Stomach (tissue), 9 donors: ENCODE results near the gene TMEM98. TPM values are rescaled to one million over a fixed set of nuclear protein-coding genes. Genes with fewer than 3 reads are reported as not detected.
"Not testable (repeated sequence)": the region's sequence is repeated elsewhere in the genome, so short reads cannot be mapped to it uniquely, and the experiment has no call there.

ENCODE experiments used
- DNase-seq, 2 donors: peaks; one replicate each; pipeline versions ENCODE4 v3.0.0 to v3.0.0-alpha.2; 2013 to 2019
- H3K27ac ChIP-seq, 5 donors: fragments of 200-600 bp in 4 of 5; sonication (generic) in 4 of 5; one replicate each; pipeline ENCODE4 v1.5.1; 2013 to 2019; ENCODE audit warnings: mild to moderate bottlenecking in 1 of 5, moderate library complexity in 1 of 5
- H3K27me3 ChIP-seq, 3 donors: fragments of 200-600 bp; sonication (generic); one replicate each; pipeline ENCODE4 v1.5.1; 2017 to 2019; ENCODE audit warnings: mixed run types in 1 of 3
- H3K36me3 ChIP-seq, 4 donors: fragments of 200-600 bp; sonication (generic); 1 replicate in 3 of 4; 2 replicates in 1 of 4; pipeline ENCODE4 v1.5.1; 2016 to 2019
- H3K4me1 ChIP-seq, 4 donors: fragments of 200-600 bp; sonication (generic); one replicate each; pipeline ENCODE4 v1.5.1; 2016 to 2019
- H3K4me3 ChIP-seq, 4 donors: fragments of 200-600 bp; sonication (generic) in 3 of 4; one replicate each; pipeline ENCODE4 v1.5.1; 2016 to 2019; ENCODE audit warnings: mild to moderate bottlenecking in 1 of 4
- H3K9me3 ChIP-seq, 4 donors: fragments of 200-600 bp; sonication (generic); one replicate each; pipeline ENCODE4 v1.5.1; 2016 to 2019
- EP300 ChIP-seq: sonication (generic); formaldehyde crosslinking; IDR thresholded peaks from one replicate; pipeline ENCODE4 v1.6.1; 2017; ENCODE audit warnings: antibody characterized with exemption
- POLR2A ChIP-seq, 4 donors: fragments of 450-650 bp; IDR thresholded peaks; one replicate each; pipeline ENCODE4 v1.6.1; 2016; ENCODE audit warnings: antibody characterized with exemption in 4 of 4, control low read depth in 2 of 4, mild to moderate bottlenecking in 1 of 4, moderate library complexity in 1 of 4
- POLR2AphosphoS5 ChIP-seq, 3 donors: sonication (generic); formaldehyde crosslinking; IDR thresholded peaks; one replicate each; pipeline ENCODE4 v1.6.1; 2016; ENCODE audit warnings: antibody characterized with exemption in 3 of 3
- WGBS, 5 donors: extraction: QIAGEN DNeasy Blood & Tissue Kit in 3 of 5; methylation state at CpG; one replicate each; pipeline versions ENCODE4 v1.1.5 to v1.1.7; 2013 to 2018; 5-methylcytosine and 5-hydroxymethylcytosine counted together
- intact Hi-C: fragments of 100-400 bp; cut with DNase I; formaldehyde crosslinking; loops from one replicate; pipeline ENCODE4 v1.15.1; 2023; ENCODE audit warnings: low total_unique reads
- polyA plus RNA-seq, 3 donors: library from polyadenylated mRNA; stranded (reverse); fragments of 200-250 nt; gene quantifications; one replicate each; pipeline ENCODE4 v1.2.3, GENCODE V29; 2013
- total RNA-seq, 5 donors: library from RNA; depleted of rRNA; stranded (reverse); fragments of >200 nt; gene quantifications; one replicate each; pipeline versions ENCODE4 v1.1.0 to v1.2.3, GENCODE V29; 2014 to 2016
- TF ChIP-seq, protein P1 (sequence below), 7 experiments: fragments of 450-650 bp in 4 of 7; fragments of 200-600 bp in 3 of 7; sonication (generic) in 3 of 7; IDR thresholded peaks; one replicate each; pipeline ENCODE4 v1.5.1; 2016 to 2019; ENCODE audit warnings: antibody characterized with exemption in 7 of 7, control low read depth in 2 of 7, mild to moderate bottlenecking in 1 of 7
- donor health status: healthy with polysubstance abuse.
- donor health status: Bipolar disorder and iron deficiency.
- donor health status: healthy.

TMEM98 gene
- total and polyA plus RNA-seq, 8 donors, result 43.7 to 161 (median 75.2) TPM

DNA sequence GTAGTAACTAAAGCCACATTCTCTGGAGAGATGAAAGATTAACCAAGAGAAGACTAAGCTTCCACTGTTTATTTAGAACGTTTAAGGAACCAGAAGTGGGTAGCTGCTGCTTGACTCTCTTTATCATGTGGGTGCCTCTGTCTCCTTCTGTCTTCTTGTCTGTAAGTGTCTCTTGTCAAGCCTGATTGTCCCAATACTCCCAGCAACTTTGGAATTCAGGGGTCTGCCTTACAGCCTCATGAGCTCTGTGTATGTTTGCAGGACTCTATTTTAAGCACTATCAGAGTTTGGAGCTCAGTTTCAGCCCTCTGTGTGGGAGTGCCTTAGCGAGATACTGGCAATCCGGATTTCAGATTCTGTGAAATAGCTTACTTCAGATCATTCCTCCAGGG, 34.4 kb downstream of the TMEM98 start:
- WGBS, 5 donors, result 11 to 21% (median 15%) methylated on average over 3 of the region's 3 CpGs
- Histone ChIP-seq H3K9me3 (no peaks in the 10 kb centered on the region), H3K27ac (peak overlapping the region; percentile 21 to 65 (median 29)), H3K36me3 (no peaks in the 10 kb centered on the region), H3K4me3 (no peak overlapping the region), H3K27me3 (no peaks in the 10 kb centered on the region), H3K4me1 (peaks cover 13 to 27% (median 21%) of the 10 kb centered on the region in 4 donors)
- TF ChIP-seq, protein P1, sequence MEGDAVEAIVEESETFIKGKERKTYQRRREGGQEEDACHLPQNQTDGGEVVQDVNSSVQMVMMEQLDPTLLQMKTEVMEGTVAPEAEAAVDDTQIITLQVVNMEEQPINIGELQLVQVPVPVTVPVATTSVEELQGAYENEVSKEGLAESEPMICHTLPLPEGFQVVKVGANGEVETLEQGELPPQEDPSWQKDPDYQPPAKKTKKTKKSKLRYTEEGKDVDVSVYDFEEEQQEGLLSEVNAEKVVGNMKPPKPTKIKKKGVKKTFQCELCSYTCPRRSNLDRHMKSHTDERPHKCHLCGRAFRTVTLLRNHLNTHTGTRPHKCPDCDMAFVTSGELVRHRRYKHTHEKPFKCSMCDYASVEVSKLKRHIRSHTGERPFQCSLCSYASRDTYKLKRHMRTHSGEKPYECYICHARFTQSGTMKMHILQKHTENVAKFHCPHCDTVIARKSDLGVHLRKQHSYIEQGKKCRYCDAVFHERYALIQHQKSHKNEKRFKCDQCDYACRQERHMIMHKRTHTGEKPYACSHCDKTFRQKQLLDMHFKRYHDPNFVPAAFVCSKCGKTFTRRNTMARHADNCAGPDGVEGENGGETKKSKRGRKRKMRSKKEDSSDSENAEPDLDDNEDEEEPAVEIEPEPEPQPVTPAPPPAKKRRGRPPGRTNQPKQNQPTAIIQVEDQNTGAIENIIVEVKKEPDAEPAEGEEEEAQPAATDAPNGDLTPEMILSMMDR (IDR thresholded peaks at IDR 0.05), result no peak
- TF ChIP-seq POLR2AphosphoS5 (IDR thresholded peaks at IDR 0.05), result peak in 1 of 3 donors; percentile 40
- no peak for TF ChIP-seq EP300
- TF ChIP-seq POLR2A (IDR thresholded peaks at IDR 0.05), result no peak
- no peak for DNase-seq
- intact Hi-C loops, result no loop called here

DNA sequence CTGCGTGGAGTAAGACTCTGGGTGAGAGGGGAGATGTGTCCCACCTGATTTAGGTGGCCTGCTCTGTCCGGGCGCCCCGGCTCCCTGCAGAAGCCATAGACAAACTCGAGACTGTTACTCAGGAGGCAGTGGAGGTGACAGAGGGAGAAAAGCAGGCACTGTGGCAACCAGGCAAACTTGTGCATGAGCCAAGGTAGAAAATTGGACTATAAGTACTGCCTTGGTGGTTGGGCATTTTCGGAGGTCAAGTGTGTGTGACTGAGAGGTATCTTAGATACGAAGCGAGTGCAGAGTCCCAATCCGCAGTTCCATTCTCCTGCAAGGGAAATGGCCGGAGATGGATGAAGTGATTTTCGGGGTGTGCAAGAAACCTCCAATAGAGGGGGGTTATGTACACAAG, 36.6 kb downstream of the TMEM98 start:
- intact Hi-C loops, result no loop called here
- Histone ChIP-seq H3K27me3 (no peaks in the 10 kb centered on the region), H3K9me3 (no peaks in the 10 kb centered on the region), H3K36me3 (no peaks in the 10 kb centered on the region), H3K27ac (no peak overlapping the region), H3K4me1 (peaks cover 13 to 27% (median 21%) of the 10 kb centered on the region in 4 donors), H3K4me3 (no peak overlapping the region)
- 80 to 88% (median 84%) methylated on average over 11 of the region's 11 CpGs for WGBS, 5 donors
- TF ChIP-seq, protein P1 (IDR thresholded peaks at IDR 0.05), result no peak
- TF ChIP-seq POLR2AphosphoS5 (IDR thresholded peaks at IDR 0.05) (no peak), EP300 (no peak), POLR2A (IDR thresholded peaks at IDR 0.05) (no peak)
- DNase-seq, result no peak

DNA sequence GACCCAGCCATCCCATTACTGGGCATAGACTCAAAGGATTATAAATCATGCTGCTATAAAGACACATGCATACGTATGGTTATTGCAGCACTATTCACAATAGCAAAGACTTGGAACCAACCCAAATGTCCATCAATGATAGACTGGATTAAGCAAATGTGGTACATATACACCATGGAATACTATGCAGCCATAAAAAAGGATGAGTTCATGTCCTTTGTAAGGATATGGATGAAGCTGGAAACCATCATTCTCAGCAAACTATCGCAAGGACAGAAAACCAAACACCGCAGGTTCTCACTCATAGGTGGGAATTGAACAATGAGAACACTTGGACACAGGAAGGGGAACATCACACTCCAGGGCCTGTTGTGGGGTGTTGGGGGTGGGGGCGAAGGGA, 41.3 kb downstream of the TMEM98 start:
- H3K36me3 ChIP-seq, H3K27me3 ChIP-seq, H3K27ac ChIP-seq, H3K4me3 ChIP-seq, DNase-seq, H3K9me3 ChIP-seq, intact Hi-C loops: not testable (repeated sequence)
- H3K4me1 ChIP-seq, result peaks cover 0 to 18% (median 10%) of the 10 kb centered on the region in 4 donors
- WGBS, 5 donors, result 79 to 90% (median 84%) methylated on average over 4 of the region's 4 CpGs

DNA sequence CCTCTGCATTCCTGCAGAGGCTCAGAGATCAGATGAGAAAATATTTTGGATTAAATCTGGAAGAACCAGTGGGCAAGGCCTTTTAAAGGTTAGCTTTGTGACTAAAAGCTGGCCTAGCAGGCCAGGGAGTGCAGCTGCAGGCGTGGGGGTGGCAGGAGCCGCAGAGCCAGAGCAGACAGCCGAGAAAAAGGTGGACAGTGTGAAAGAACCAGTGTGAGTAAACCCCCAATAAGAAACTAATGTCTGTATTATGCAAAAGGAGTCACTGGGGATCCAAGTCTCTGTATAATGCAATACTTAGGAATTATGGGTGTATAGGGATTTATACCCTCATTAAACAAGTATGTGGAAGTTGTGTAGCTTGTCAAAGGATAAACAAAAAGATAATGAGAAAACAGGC, 42.3 kb downstream of the TMEM98 start:
- H3K9me3 ChIP-seq, result no peaks in the 10 kb centered on the region
- H3K4me3 ChIP-seq, result no peak overlapping the region
- 37 to 64% (median 55%) methylated on average over 3 of the region's 3 CpGs for whole genome bisulfite sequencing, 5 donors
- no peaks in the 10 kb centered on the region for H3K36me3 ChIP-seq
- no peak for DNase-seq
- intact Hi-C loops, result no loop called here
- H3K4me1 ChIP-seq, result peaks cover 0 to 18% (median 10%) of the 10 kb centered on the region in 4 donors
- H3K27me3 ChIP-seq, result no peaks in the 10 kb centered on the region
- no peak for TF ChIP-seq POLR2AphosphoS5 (IDR thresholded peaks at IDR 0.05)
- TF ChIP-seq EP300, result no peak
- H3K27ac ChIP-seq, result peak overlapping the region in 2 of 5 donors; percentile 5 to 27

DNA sequence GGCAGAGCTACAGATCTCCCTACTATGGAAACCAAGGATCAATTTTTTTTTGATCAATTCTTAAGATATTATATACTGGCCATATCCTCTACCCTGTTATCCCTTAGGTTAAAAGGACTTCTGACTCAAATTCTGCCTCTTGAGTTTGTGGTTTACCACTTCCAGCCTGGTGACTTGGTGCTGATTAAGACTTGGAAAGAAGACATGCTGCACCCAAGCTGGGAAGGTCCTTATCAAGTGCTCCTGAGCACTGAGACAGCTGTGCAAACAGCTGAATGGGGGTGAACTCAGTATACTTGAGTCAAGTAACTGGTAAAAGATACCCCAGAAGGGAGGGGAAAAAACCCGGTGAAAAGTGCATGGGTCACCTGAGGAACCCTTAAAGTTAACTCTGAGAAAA, 43.2 kb downstream of the TMEM98 start:
- intact Hi-C loops, result no loop called here
- peaks cover 0 to 18% (median 10%) of the 10 kb centered on the region in 4 donors for H3K4me1 ChIP-seq
- WGBS, 5 donors, result 8 to 45% (median 19%) methylated on average over 1 of the region's 1 CpG

More for the DNA sequence above, 43.2 kb downstream of the TMEM98 start:
- peak in 1 of 2 donors; percentile 42 for DNase-seq
- peak in 2 of 3 donors; percentile 13 to 26 for TF ChIP-seq POLR2AphosphoS5 (IDR thresholded peaks at IDR 0.05)
- TF ChIP-seq, protein P1 (IDR thresholded peaks at IDR 0.05), result no peak
- H3K4me3 ChIP-seq, result no peak overlapping the region
- H3K36me3 ChIP-seq, result no peaks in the 10 kb centered on the region
- no peak overlapping the region for H3K27ac ChIP-seq
- no peaks in the 10 kb centered on the region for H3K27me3 ChIP-seq
- no peaks in the 10 kb centered on the region for H3K9me3 ChIP-seq
